Activated CD4-positive, alpha-beta T cell treated with anti-CD3 and anti-CD28 coated beads, Interleukin-2, amount 10 ng/mL, durations not matched to agents 24 days and 14 days (primary cell): ENCODE measurements around the gene MIEN1. TPM values are rescaled to one million over a fixed set of nuclear protein-coding genes. Genes with fewer than 3 reads are reported as not detected.

Experiments used
- DNase-seq: peaks from one replicate; pipeline ENCODE4 v3.0.0; 2022
- H3K27ac Mint-ChIP-seq: one replicate; pipeline ENCODE4 v1.8.0; 2022; ENCODE audit warnings: mild to moderate bottlenecking, mixed read lengths
- H3K27me3 Mint-ChIP-seq: one replicate; pipeline ENCODE4 v1.8.0; 2022; ENCODE audit warnings: mixed read lengths
- H3K36me3 Mint-ChIP-seq: one replicate; pipeline ENCODE4 v1.8.0; 2022; ENCODE audit warnings: low read depth, mild to moderate bottlenecking, mixed read lengths
- H3K4me1 Mint-ChIP-seq: one replicate; pipeline ENCODE4 v1.8.0; 2021; ENCODE audit warnings: mixed read lengths
- H3K4me3 Mint-ChIP-seq: one replicate; pipeline ENCODE4 v1.8.0; 2022; ENCODE audit warnings: mild to moderate bottlenecking, moderate library complexity, mixed read lengths
- H3K9me3 Mint-ChIP-seq: one replicate; pipeline ENCODE4 v1.8.0; 2021; ENCODE audit warnings: mixed read lengths
- intact Hi-C: fragments of 100-400 bp; cut with micrococcal nuclease; formaldehyde crosslinking; loops from one replicate; pipeline ENCODE4 v1.15.1; 2023
- total RNA-seq: library from RNA; stranded (reverse); gene quantifications from 2 replicates; pipeline ENCODE4 v1.2.3, GENCODE V29; 2022

The MIEN1 gene
- total RNA-seq, 1 donor from 2014 or later = 29.8 TPM

DNA sequence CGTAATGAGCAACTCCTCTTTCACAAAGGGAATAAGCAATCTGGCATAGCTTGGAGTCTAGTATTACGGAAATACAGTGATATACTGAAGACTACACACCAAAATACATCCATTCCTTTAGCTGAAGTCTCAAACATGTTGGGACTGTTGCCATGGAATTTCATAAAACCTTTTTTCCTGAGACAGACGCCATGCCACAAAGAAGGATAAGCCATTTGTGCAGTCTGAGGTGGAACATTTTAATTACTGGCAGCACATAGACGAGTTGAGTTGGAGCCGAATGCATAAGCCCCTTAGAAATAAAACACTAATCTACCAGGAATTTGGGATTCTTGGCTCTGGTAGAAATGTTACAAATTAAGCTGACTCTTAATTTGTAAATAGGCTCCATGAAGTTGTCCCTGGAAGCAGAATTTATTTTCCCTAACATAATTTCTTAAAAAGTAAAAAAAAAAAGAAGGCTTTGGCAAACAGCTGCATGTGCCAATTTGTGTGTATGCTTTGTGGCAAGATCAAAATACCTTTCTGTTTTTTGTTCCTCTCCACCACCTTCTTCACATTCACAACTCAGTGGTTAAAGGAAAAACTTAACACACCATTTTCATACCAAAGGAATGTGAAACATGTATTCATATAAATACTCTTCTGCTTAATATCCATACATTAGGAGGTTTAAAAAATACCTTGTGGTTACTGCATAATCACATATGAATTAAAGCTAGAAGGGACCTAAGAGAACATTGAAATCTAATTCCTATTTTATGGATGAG is 32.9 kb upstream of the MIEN1 start:
- DNase-seq = no peak
- Mint-ChIP-seq H3K27me3 (no peaks in the 10 kb centered on the region), H3K9me3 (peaks cover 5% of the 10 kb centered on the region), H3K27ac (no peak overlapping the region), H3K4me3 (no peak overlapping the region), H3K36me3 (peaks cover 43% of the 10 kb centered on the region), H3K4me1 (peaks cover 34% of the 10 kb centered on the region)
- intact Hi-C loops = no loop called here

DNA sequence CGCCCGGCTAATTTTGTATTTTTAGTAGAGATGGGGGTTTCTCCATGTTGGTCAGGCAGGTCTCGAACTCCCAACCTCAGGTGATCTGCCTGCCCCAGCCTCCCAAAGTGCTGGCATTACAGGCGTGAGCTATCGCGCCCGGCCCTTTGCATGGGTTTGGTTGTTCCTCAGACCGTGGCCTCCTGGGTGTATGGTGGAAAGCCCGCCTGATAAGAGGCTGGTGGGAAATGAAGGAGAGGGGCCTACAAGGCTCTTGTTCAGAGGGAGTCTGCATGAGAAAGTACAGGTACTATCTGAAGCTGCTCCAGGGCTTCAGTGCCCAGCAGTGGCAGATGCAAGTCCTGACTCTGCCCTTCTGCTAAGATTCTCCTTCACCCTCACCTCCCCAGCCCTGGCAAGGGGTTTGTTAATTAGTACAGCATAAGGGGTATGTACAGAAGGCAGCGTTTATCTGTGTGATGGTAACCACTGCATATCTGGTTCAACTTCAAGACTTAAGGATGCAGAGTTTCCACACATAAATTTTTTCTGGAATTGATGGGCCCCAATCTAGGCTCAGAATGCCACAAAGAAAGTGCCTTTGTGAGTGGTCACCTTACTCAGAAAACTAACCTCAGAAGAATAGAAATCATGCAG is 31.6 kb upstream of the MIEN1 start:
- H3K36me3 Mint-ChIP-seq = peaks cover 35% of the 10 kb centered on the region
- H3K9me3 Mint-ChIP-seq = peaks cover 5% of the 10 kb centered on the region
- no peak overlapping the region for H3K4me3 Mint-ChIP-seq
- H3K27me3 Mint-ChIP-seq = no peaks in the 10 kb centered on the region
- H3K27ac Mint-ChIP-seq = no peak overlapping the region
- intact Hi-C loops = no loop called here
- DNase-seq = no peak
- peaks cover 37% of the 10 kb centered on the region for H3K4me1 Mint-ChIP-seq

DNA sequence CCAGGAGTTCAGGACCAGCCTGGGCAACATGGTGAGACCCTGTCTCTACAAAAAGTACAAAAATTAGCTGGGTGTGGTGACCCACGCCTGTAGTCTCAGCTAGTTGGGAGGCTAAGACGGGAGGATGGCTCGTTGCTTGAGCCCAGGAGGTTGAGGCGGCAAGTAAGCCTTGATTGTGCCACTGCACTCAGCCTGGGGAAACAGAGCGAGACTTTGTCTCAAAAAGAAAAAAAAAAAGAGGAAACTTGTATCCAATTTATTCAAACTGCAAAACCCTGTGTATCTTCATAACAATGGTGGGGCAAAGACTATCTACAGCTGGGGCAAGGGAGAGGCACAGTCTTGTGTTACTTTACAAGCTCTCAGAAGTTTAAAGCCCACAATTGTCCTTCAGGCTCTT is 28.9 kb upstream of the MIEN1 start:
- no peaks in the 10 kb centered on the region for H3K9me3 Mint-ChIP-seq
- peak overlapping the region; percentile 48 for H3K27ac Mint-ChIP-seq
- no peak overlapping the region for H3K4me3 Mint-ChIP-seq
- H3K27me3 Mint-ChIP-seq = no peaks in the 10 kb centered on the region
- peaks cover 11% of the 10 kb centered on the region for H3K36me3 Mint-ChIP-seq
- no peak for DNase-seq
- peaks cover 47% of the 10 kb centered on the region for H3K4me1 Mint-ChIP-seq
- intact Hi-C loops = loop anchor here (5.0 to 10.0 kb wide), 2 partner anchors 33 to 166 kb away; partner anchors contain the start of genes LRRC3C and ORMDL3

- Mint-ChIP-seq H3K4me3 (peak overlapping the region; percentile 1), H3K36me3 (peaks cover 10% of the 10 kb centered on the region)
Observed at GRCh38 chr17:39757931-39758873, 27.9 kb upstream of the MIEN1 start.

DNA sequence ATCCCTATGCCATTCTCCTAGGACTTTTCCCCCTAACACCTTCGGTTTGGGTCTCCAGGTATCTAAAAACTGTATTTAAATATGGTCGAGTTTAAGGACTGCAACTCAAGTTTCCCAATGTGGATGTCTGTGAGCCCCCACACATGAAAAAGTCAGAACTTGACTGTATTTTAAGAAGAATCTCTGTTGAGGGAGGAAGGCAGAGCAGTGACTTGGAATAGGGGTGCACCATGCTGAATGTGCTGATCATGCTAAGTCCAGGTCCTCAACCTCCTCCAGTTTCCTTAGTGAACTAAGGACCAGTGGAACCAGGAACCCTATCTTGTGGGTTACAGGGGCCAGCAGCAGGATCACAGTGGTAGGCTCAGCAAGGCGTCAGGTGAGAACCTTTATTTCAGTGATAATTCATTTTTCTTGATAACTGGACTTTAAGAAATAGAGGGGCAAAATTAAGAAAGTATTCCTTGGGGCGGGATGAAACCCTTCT is 26.9 kb upstream of the MIEN1 start:
- peak overlapping the region; percentile 49 for H3K4me3 Mint-ChIP-seq
- peaks cover 54% of the 10 kb centered on the region for H3K4me1 Mint-ChIP-seq
- no peaks in the 10 kb centered on the region for H3K9me3 Mint-ChIP-seq
- H3K36me3 Mint-ChIP-seq = peaks cover 4% of the 10 kb centered on the region
- intact Hi-C loops = loop anchor here (5.0 to 10.0 kb wide), 2 partner anchors 35 to 168 kb away; partner anchors contain the start of genes LRRC3C and ORMDL3
- H3K27ac Mint-ChIP-seq = peak overlapping the region; percentile 56
- peak; percentile 59 for DNase-seq
- no peaks in the 10 kb centered on the region for H3K27me3 Mint-ChIP-seq

More at GRCh38 chr17:39757931-39758873, 27.9 kb upstream of the MIEN1 start:
- Mint-ChIP-seq H3K4me1 (peaks cover 51% of the 10 kb centered on the region), H3K27me3 (no peaks in the 10 kb centered on the region), H3K9me3 (no peaks in the 10 kb centered on the region), H3K27ac (peak overlapping the region; percentile 56)
- intact Hi-C loops = loop anchor here (1.0 to 10.0 kb wide), 3 partner anchors 12 to 167 kb away; partner anchors contain the start of genes LRRC3C and ORMDL3
- DNase-seq = peak; percentile 74

DNA sequence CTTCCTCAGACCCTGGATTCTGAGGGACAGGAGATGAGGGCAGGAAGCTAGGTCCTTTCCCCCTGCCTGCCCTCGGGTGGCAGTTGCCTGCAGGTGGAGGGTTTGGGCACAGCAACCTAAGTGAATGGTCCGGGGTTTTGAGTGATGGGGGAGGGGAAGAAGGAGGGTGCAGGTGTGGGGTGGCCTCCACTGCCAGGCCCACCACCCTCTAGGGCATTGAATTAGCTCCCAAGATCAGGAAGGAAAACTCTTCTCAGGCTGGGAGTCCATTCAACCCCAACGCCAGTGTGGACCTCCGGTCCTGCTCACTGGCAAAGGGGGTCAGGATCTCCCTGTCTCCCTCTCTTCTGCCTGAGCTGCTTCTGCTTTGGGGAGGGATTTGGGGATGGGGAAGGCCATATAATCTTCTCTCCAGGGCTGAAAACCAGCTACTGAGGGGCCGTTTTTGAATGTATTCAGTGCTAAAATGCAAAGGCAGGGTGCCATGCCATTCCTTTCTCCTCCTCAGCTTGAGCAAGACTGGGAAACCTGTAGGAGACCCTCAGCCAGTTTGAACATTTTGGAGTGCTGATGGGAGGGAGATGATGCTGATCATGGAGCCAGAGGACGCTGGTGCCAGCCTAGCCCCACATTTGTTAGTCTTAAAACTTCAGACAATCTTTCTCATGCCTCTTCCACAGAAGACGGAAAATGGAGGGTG is 26.2 kb upstream of the MIEN1 start:
- H3K27ac Mint-ChIP-seq = peak overlapping the region; percentile 91
- peaks cover 4% of the 10 kb centered on the region for H3K36me3 Mint-ChIP-seq
- intact Hi-C loops = loop anchor here (5.0 to 10.0 kb wide), 2 partner anchors 36 to 168 kb away; partner anchors contain the start of genes LRRC3C and ORMDL3
- peaks cover 55% of the 10 kb centered on the region for H3K4me1 Mint-ChIP-seq
- H3K4me3 Mint-ChIP-seq = peak overlapping the region; percentile 66
- no peaks in the 10 kb centered on the region for H3K27me3 Mint-ChIP-seq
- no peak for DNase-seq
- H3K9me3 Mint-ChIP-seq = no peaks in the 10 kb centered on the region

GRCh38 chr17:39755554-39756379 is 25.4 kb upstream of the MIEN1 start:
- Mint-ChIP-seq H3K4me1 (peaks cover 53% of the 10 kb centered on the region), H3K9me3 (no peaks in the 10 kb centered on the region), H3K4me3 (peak overlapping the region; percentile 66), H3K27ac (peak overlapping the region; percentile 91), H3K36me3 (no peaks in the 10 kb centered on the region), H3K27me3 (no peaks in the 10 kb centered on the region)
- DNase-seq = peak; percentile 83
- intact Hi-C loops = loop anchor here (5.0 to 10.0 kb wide), 2 partner anchors 37 to 169 kb away; partner anchors contain the start of genes LRRC3C and ORMDL3

DNA sequence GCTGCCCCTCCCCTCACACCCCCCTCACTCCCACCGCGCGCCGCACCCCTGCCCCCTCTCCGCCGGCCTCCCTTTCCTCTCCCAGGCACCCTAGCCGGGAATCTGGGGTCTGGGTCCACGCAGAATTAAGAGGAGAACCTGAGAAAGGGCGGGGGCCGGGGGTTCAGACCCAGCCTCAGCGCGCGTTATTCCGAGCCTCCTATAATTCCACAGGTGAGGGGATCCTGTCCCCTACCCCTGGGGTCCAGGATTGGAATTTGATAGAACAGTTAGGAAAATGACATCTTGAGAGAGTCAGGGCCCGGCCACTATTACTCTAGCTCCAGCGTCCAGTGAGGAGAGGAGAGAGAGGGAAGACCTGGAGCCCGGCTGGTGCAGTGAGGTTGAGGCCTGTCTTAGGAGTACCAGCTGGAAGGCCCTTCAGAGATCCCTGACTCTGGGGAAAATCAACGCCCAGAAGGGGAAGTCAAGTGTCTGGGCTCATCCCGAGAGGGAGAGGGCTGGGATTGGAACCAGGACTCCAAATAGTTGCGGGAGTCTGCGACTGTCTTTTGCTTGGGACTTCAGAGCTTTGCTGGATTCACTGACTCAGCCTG is 24.7 kb upstream of the MIEN1 start:
- peaks cover 53% of the 10 kb centered on the region for H3K4me1 Mint-ChIP-seq
- intact Hi-C loops = loop anchor here (1.0 to 10.0 kb wide), 10 partner anchors 15 to 225 kb away; partner anchors contain the start of genes LRRC3C, MIEN1, ORMDL3 and PGAP3
- H3K27me3 Mint-ChIP-seq = no peaks in the 10 kb centered on the region
- no peaks in the 10 kb centered on the region for H3K36me3 Mint-ChIP-seq
- H3K4me3 Mint-ChIP-seq = peak overlapping the region; percentile 66
- H3K9me3 Mint-ChIP-seq = no peaks in the 10 kb centered on the region
- H3K27ac Mint-ChIP-seq = peak overlapping the region; percentile 91
- DNase-seq = no peak

DNA sequence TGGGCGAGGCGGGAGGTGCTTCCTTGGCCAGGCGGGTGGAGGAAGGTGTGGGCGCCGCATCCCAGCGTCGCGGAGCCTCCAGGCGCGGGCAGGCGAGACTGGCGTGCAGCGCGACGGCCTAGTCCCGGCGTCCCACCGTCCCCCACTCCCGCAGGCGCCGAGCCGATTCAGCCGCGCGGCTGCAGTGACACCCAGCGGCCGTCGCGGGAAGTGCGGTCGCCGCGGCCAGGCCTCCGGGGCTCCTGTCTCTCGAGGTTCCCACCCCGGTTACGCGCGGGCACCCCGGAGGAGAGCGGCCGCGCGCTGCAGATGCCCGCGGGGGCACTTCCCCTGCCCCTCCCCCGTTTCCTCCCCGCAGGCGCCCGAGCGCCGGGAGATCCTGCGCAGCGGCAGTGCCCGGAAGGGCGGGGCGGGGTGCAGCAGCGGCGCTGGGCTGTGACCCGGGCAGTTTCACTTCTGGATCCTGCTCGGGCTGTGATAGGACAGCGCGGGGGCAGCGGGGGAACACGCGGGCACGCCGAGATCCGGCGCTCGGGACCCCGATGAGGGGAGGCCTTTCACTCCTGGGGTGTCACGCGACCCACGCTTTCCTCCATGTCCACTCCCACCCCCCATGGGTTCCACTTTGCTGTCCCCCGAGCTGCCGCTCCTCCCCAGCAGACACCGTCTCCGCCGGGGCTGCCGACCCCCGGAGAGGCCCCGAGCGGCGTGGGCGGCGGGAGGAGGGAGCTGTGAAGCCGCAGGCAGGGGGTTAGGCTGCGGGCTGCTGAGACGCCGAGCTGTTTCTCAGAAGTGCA is 24.0 kb upstream of the MIEN1 start:
- no peaks in the 10 kb centered on the region for H3K27me3 Mint-ChIP-seq
- peak overlapping the region; percentile 88 for H3K4me3 Mint-ChIP-seq
- peaks cover 53% of the 10 kb centered on the region for H3K4me1 Mint-ChIP-seq
- peak; percentile 99 for DNase-seq
- H3K27ac Mint-ChIP-seq = peak overlapping the region; percentile 80
- no peaks in the 10 kb centered on the region for H3K36me3 Mint-ChIP-seq
- intact Hi-C loops = loop anchor here (1.0 to 10.0 kb wide), 9 partner anchors 16 to 226 kb away; partner anchors contain the start of genes LRRC3C, MIEN1, ORMDL3 and PGAP3
- no peaks in the 10 kb centered on the region for H3K9me3 Mint-ChIP-seq

DNA sequence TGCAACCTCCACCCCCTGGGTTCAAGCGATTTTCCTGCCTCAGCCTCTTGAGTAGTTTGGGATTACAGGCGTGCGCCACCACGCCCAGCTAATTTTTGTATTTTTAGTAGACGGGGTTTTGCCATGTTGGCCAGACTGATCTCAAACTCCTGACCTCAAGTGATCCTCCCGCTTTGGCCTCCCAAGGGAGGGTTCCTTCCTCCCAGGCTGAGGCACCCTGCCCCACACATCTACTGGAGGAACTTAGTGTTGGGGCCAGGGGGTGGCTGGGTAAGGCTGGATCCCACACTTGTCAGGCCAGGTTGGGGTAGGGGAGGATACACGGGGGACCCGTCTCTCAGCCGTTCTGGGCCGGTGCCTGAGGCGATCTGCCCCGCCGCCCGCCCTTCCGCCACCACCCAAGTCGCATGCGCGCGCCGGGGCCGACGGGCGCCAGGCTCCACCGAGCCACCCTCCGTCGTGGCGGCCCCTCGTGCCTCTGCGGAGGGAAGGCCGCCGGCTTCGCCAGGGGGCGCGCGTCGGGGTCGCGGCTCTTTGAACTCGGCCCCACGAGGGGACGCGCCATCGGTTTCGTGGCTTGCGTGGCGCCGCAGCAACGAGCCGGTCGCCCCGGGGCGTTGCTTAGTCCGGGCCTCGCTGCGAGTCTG is 23.3 kb upstream of the MIEN1 start:
- H3K9me3 Mint-ChIP-seq = no peaks in the 10 kb centered on the region
- no peaks in the 10 kb centered on the region for H3K36me3 Mint-ChIP-seq
- intact Hi-C loops = loop anchor here (1.0 to 10.0 kb wide), 9 partner anchors 17 to 227 kb away; partner anchors contain the start of genes LRRC3C, MIEN1, ORMDL3 and PGAP3
- peak overlapping the region; percentile 88 for H3K4me3 Mint-ChIP-seq
- H3K4me1 Mint-ChIP-seq = peaks cover 49% of the 10 kb centered on the region
- H3K27me3 Mint-ChIP-seq = no peaks in the 10 kb centered on the region
- H3K27ac Mint-ChIP-seq = peak overlapping the region; percentile 96
- peak; percentile 89 for DNase-seq
